RWPE2 (cell line): ENCODE data around the gene TBCK.

ENCODE experiments used
- ATAC-seq: fragments of 200-7000 bp; cut with Tn5 transposase; 3 replicates; pipeline ENCODE4 v1.9.1; 2021; ENCODE audit warnings: low read depth
- DNase-seq: peaks from one replicate; pipeline ENCODE4 v3.0.0-alpha.2; 2020; ENCODE audit warnings: low spot score
- H3K27ac ChIP-seq: fragments of 450-650 bp; 2 replicates; pipeline ENCODE4 v1.5.1; 2017; ENCODE audit warnings: mild to moderate bottlenecking; ENCODE audit not compliant: poor library complexity, severe bottlenecking
- H3K27me3 ChIP-seq: fragments of 250-450 bp; sonication (Bioruptor Pico); 2 replicates; pipeline ENCODE4 v1.5.1; 2021; ENCODE audit warnings: mild to moderate bottlenecking, moderate library complexity; ENCODE audit not compliant: insufficient read depth, poor library complexity, severe bottlenecking
- H3K36me3 ChIP-seq: fragments of 250-450 bp; sonication (Bioruptor Pico); 2 replicates; pipeline ENCODE4 v1.5.1; 2020; ENCODE audit warnings: low read depth, mild to moderate bottlenecking, moderate library complexity
- H3K4me1 ChIP-seq: fragments of 250-450 bp; sonication (Bioruptor Pico); 2 replicates; pipeline ENCODE4 v1.5.1; 2021; ENCODE audit warnings: mild to moderate bottlenecking, moderate library complexity; ENCODE audit not compliant: insufficient read depth, poor library complexity, severe bottlenecking
- H3K4me3 ChIP-seq: fragments of 250-450 bp; sonication (Bioruptor Pico); 2 replicates; pipeline ENCODE4 v1.5.1; 2021; ENCODE audit warnings: mild to moderate bottlenecking, moderate library complexity; ENCODE audit not compliant: severe bottlenecking
- H3K9me3 ChIP-seq: fragments of 250-450 bp; sonication (Bioruptor Pico); 2 replicates; pipeline ENCODE4 v1.5.1; 2021; ENCODE audit warnings: mild to moderate bottlenecking, moderate library complexity; ENCODE audit not compliant: severe bottlenecking
- CTCF ChIP-seq: fragments of 450-650 bp; IDR thresholded peaks from one replicate; pipeline ENCODE4 v1.5.1; 2017; ENCODE audit warnings: mild to moderate bottlenecking, moderate library complexity; ENCODE audit not compliant: poor library complexity, severe bottlenecking

The TBCK gene

GRCh38 chr4:106258145-106259045 lies 57.6 kb downstream of the TBCK start:
- no peak for DNase-seq
- H3K36me3 ChIP-seq = peaks cover 12% of the 10 kb centered on the region; the same call in 1 of the 2 replicates
- no peak overlapping the region for H3K27ac ChIP-seq
- no peak overlapping the region for H3K4me3 ChIP-seq
- H3K4me1 ChIP-seq = no peaks in the 10 kb centered on the region
- H3K9me3 ChIP-seq = no peaks in the 10 kb centered on the region
- no peak for TF ChIP-seq CTCF
- no peak for ATAC-seq
- H3K27me3 ChIP-seq = no peaks in the 10 kb centered on the region

DNA sequence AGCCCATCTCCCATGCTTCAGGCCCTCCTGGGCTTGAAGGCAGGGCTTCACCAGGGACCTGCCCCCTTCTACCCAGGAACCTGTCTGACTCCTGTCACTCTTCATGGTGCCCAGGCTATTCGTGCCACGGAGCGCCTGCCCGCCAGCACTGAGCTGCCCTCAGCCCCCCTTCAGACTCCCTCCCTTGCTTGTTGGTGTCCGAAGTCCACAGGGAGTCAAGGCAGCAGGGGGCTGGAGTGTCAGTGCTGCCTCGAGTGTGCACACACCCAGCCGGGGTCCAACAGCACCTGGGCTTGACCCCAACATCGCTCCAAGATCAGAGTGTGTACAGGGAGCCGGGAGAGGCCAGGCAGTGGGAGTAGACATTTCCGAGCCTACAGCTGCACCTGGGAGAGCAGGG lies 59.8 kb downstream of the TBCK start:
- Histone ChIP-seq H3K4me1 (no peaks in the 10 kb centered on the region), H3K27ac (no peak overlapping the region), H3K27me3 (no peaks in the 10 kb centered on the region), H3K4me3 (no peak overlapping the region), H3K36me3 (peaks cover 19% of the 10 kb centered on the region), H3K9me3 (no peaks in the 10 kb centered on the region)
- no peak for ATAC-seq
- DNase-seq = peak; percentile 29
- no peak for TF ChIP-seq CTCF

- no peak for TF ChIP-seq CTCF
- no peaks in the 10 kb centered on the region for H3K27me3 ChIP-seq
- ATAC-seq = no peak
- no peaks in the 10 kb centered on the region for H3K9me3 ChIP-seq
- DNase-seq = no peak
- no peaks in the 10 kb centered on the region for H3K4me1 ChIP-seq
- no peak overlapping the region for H3K4me3 ChIP-seq
- H3K36me3 ChIP-seq = peaks cover 24% of the 10 kb centered on the region
- H3K27ac ChIP-seq = no peak overlapping the region
Measured at GRCh38 chr4:106255195-106255594, 60.8 kb downstream of the TBCK start.

DNA sequence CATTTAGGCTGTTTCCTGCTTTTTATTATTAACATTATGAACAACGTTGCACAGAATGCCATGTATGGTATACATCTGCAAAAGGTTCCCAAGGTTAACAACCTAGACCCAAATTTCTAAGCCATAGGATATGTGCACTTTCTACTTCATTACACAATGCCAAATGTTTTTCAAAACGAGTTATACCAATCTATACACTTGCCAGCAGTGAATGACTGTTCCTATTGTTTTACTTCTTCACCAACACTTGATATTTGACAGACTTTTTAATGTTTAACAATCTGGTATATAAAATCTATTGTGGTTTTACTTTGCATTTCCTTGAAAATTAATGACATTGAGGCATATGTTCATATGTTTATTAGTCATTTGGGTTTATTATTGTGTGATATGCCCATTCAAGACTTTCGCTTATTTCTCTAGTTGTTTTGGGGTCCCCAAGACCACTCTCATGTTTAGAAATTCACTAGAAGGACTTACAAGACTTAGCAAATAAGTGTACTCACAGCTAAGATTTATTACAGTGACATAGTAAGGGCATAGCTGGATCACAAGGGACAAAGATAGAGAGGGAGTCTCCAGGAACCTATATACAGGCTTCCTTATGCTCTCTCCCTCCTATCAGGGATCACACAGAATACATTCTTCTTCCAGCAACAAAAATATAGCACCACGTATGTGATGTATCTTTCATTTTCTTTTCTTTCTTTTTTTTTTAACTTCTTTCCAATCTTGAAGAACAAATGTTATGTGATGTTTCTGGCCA lies 62.5 kb downstream of the TBCK start:
- no peak for ATAC-seq
- H3K9me3 ChIP-seq = no peaks in the 10 kb centered on the region
- H3K27me3 ChIP-seq = no peaks in the 10 kb centered on the region
- no peak for TF ChIP-seq CTCF
- no peak for DNase-seq
- no peak overlapping the region for H3K4me3 ChIP-seq
- H3K4me1 ChIP-seq = no peaks in the 10 kb centered on the region
- H3K27ac ChIP-seq = no peak overlapping the region
- H3K36me3 ChIP-seq = peaks cover 27% of the 10 kb centered on the region
